Measurements from ENCODE around the gene CDC27. TPM values are rescaled to one million over a fixed set of nuclear protein-coding genes. Genes with fewer than 3 reads are reported as not detected.
"Not testable (repeated sequence)": the region's sequence is repeated elsewhere in the genome, so short reads cannot be mapped to it uniquely, and the experiment has no call there.

Gene CDC27
- total and polyA plus RNA-seq, 2 experiments from 2014 or later: 35.6 to 63.5 TPM

DNA sequence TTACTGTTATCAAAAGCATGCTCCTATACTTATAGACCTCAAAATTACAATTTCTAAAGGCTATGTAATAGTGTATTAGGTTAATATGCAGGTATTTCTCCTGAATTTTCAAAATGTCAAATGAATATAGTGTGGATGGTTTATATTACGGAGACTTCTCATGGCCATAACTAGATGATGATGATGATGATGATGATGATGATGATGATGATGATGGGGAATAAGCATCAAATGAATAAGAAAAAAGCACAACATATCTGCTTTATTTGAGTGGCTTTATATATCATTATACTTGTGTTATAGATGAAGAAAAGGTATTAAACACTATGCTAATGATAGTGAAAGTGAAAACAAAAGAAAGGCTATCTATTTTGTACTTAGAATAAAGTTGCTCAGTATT lies 53.9 kb downstream of the CDC27 start:
- Histone ChIP-seq H3K4me1 (ENCODE audit: insufficient read depth) (no peaks in the 10 kb centered on the region), H3K9me3 (ENCODE audit: low read depth) (no peaks in the 10 kb centered on the region), H3K9me2 (replicated peaks; ENCODE audit: insufficient read depth) (no peaks in the 10 kb centered on the region), H3K27ac (no peak overlapping the region), H3K36me3 (replicated peaks; ENCODE audit: insufficient read depth, low read depth) (no peaks in the 10 kb centered on the region), H3K4me3 (no peak overlapping the region), H2AFZ (no peak overlapping the region), H4K20me1 (ENCODE audit: insufficient read depth, poor library complexity, severe bottlenecking) (no peaks in the 10 kb centered on the region), H3K27me3 (no peaks in the 10 kb centered on the region), H3K4me2 (no peak overlapping the region), H3K79me2 (no peaks in the 10 kb centered on the region)
- TF ChIP-seq, protein P1, sequence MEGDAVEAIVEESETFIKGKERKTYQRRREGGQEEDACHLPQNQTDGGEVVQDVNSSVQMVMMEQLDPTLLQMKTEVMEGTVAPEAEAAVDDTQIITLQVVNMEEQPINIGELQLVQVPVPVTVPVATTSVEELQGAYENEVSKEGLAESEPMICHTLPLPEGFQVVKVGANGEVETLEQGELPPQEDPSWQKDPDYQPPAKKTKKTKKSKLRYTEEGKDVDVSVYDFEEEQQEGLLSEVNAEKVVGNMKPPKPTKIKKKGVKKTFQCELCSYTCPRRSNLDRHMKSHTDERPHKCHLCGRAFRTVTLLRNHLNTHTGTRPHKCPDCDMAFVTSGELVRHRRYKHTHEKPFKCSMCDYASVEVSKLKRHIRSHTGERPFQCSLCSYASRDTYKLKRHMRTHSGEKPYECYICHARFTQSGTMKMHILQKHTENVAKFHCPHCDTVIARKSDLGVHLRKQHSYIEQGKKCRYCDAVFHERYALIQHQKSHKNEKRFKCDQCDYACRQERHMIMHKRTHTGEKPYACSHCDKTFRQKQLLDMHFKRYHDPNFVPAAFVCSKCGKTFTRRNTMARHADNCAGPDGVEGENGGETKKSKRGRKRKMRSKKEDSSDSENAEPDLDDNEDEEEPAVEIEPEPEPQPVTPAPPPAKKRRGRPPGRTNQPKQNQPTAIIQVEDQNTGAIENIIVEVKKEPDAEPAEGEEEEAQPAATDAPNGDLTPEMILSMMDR (IDR thresholded peaks at IDR 0.05; ENCODE audit: poor library complexity): no peak
- no peak for TF ChIP-seq EZH2 (IDR thresholded peaks at IDR 0.05; ENCODE audit: borderline replicate concordance)
- no peak for TF ChIP-seq EZH2phosphoT487 (IDR thresholded peaks at IDR 0.05; ENCODE audit: low read depth, severe bottlenecking, unreplicated experiment)
- WGBS (ENCODE audit: low lambda C conversion rate, missing lambda C conversion rate): 95% methylated on average over 1 of the region's 1 CpG
- DNase-seq (ENCODE audit: low spot score): no peak

DNA sequence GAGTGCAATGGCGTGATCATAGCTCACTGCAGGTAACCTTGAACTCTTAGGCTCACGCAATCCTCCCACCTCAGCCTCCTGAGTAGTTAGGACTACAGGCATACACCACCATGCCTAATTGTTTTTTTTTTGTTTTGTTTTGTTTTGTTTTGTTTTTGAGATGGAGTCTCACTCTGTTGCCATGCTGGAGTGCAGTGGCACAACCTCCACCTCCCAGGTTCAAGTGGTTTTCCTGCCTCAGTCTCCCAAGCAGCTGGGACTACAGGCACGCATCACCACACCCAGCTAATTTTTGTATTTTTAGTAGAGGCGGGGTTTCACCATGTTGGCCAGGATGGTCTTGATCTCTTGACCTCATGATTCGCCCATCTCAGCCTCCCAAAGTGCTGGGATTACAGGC lies 54.7 kb downstream of the CDC27 start:
- not testable (repeated sequence) for H3K36me3 ChIP-seq (replicated peaks; ENCODE audit: insufficient read depth, low read depth); H3K27me3 ChIP-seq; H3K27ac ChIP-seq; DNase-seq (ENCODE audit: low spot score); H3K4me1 ChIP-seq (ENCODE audit: insufficient read depth); H3K4me2 ChIP-seq; H4K20me1 ChIP-seq (ENCODE audit: insufficient read depth, poor library complexity, severe bottlenecking); H3K9me3 ChIP-seq (ENCODE audit: low read depth); H3K79me2 ChIP-seq; H3K9me2 ChIP-seq (replicated peaks; ENCODE audit: insufficient read depth); H2AFZ ChIP-seq; H3K4me3 ChIP-seq
- 98% methylated on average over 5 of the region's 5 CpGs for WGBS (ENCODE audit: low lambda C conversion rate, missing lambda C conversion rate)

DNA sequence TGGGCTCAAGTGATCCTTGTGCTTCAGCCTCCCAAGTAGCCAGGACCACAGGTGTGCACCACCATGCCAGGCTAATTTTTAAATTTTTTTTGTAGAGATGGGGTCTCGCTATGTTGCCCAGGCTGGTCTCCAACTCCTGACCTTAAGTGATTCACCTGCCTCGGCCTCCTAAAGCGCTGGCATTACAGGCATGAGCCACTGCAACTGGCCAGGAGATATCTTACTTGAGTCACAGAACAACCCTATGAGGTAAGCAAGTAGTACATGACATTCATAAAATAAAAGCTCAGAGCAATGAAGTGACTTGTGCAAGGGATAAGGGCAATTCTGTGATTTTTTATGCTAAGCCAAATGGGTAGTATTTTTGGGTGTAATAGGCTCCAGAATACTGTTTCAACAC lies 57.3 kb downstream of the CDC27 start:
- Histone ChIP-seq H3K4me3 (no peak overlapping the region), H2AFZ (no peak overlapping the region), H4K20me1 (ENCODE audit: insufficient read depth, poor library complexity, severe bottlenecking) (no peaks in the 10 kb centered on the region), H3K4me1 (ENCODE audit: insufficient read depth) (no peaks in the 10 kb centered on the region), H3K36me3 (replicated peaks; ENCODE audit: insufficient read depth, low read depth) (peaks cover 3% of the 10 kb centered on the region), H3K4me2 (no peak overlapping the region), H3K27me3 (no peaks in the 10 kb centered on the region), H3K79me2 (no peaks in the 10 kb centered on the region), H3K9me2 (replicated peaks; ENCODE audit: insufficient read depth) (no peaks in the 10 kb centered on the region), H3K9me3 (ENCODE audit: low read depth) (no peaks in the 10 kb centered on the region), H3K27ac (no peak overlapping the region)
- 87% methylated on average over 3 of the region's 3 CpGs for whole genome bisulfite sequencing (ENCODE audit: low lambda C conversion rate, missing lambda C conversion rate)
- DNase-seq (ENCODE audit: low spot score): no peak
- TF ChIP-seq, protein P1 (IDR thresholded peaks at IDR 0.05; ENCODE audit: poor library complexity): no peak
- TF ChIP-seq EZH2phosphoT487 (IDR thresholded peaks at IDR 0.05; ENCODE audit: low read depth, severe bottlenecking, unreplicated experiment): no peak
- TF ChIP-seq EZH2 (IDR thresholded peaks at IDR 0.05; ENCODE audit: borderline replicate concordance): no peak

DNA sequence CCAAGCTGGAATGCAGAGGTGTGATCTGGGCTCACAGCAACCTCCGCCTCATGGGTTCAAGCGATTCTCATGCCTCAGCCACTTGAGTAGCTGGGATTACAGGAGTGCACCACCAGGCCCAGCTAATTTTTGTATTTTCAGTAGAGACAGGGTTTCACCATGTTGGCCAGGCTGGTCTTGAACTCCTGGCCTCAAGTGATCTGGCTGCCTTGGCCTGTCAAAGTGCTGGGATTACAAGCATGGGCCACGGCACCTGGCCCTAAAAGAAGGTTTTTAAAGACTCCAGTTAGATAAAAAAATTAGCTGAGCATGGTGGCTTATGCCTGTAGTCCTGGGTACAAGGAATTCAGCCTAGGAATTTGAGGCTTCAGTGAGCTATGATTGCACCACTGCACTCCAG lies 62.3 kb downstream of the CDC27 start:
- H2AFZ ChIP-seq; H3K27me3 ChIP-seq; H3K79me2 ChIP-seq; H3K4me2 ChIP-seq; H3K4me1 ChIP-seq (ENCODE audit: insufficient read depth); H4K20me1 ChIP-seq (ENCODE audit: insufficient read depth, poor library complexity, severe bottlenecking); H3K9me2 ChIP-seq (replicated peaks; ENCODE audit: insufficient read depth); H3K4me3 ChIP-seq; H3K27ac ChIP-seq; DNase-seq (ENCODE audit: low spot score); H3K9me3 ChIP-seq (ENCODE audit: low read depth); H3K36me3 ChIP-seq (replicated peaks; ENCODE audit: insufficient read depth, low read depth): not testable (repeated sequence)
- WGBS (ENCODE audit: low lambda C conversion rate, missing lambda C conversion rate): 97% methylated on average over 3 of the region's 3 CpGs

- not testable (repeated sequence) for H3K36me3 ChIP-seq (replicated peaks; ENCODE audit: insufficient read depth, low read depth); H3K9me2 ChIP-seq (replicated peaks; ENCODE audit: insufficient read depth); H3K4me1 ChIP-seq (ENCODE audit: insufficient read depth); H3K79me2 ChIP-seq; H3K27me3 ChIP-seq; H3K4me2 ChIP-seq; H4K20me1 ChIP-seq (ENCODE audit: insufficient read depth, poor library complexity, severe bottlenecking); H3K27ac ChIP-seq; H3K4me3 ChIP-seq; DNase-seq (ENCODE audit: low spot score); H3K9me3 ChIP-seq (ENCODE audit: low read depth); H2AFZ ChIP-seq
- 85% methylated on average over 2 of the region's 2 CpGs for WGBS (ENCODE audit: low lambda C conversion rate, missing lambda C conversion rate)
These were observed 65.8 kb downstream of the CDC27 start for GRCh38 chr17:47123262-47123661.
